ENCODE measurements around the gene SLC25A51.

SLC25A51 gene

GRCh38 chr9:37937366-37937765, 33.4 kb upstream of the SLC25A51 start:
- no peaks in the 10 kb centered on the region for H3K9me3 ChIP-seq (ENCODE audit: insufficient read depth, low read depth, low read length)
- no peaks in the 10 kb centered on the region for H3K79me2 ChIP-seq (ENCODE audit: insufficient read depth, low read length)
- no peak overlapping the region for H3K4me2 ChIP-seq (ENCODE audit: low read depth, low read length, poor library complexity, severe bottlenecking)
- no peaks in the 10 kb centered on the region for H3K9me2 ChIP-seq (replicated peaks; ENCODE audit: low read depth, low read length)
- no peaks in the 10 kb centered on the region for H3K4me1 ChIP-seq (ENCODE audit: insufficient read depth, low read length, poor library complexity, severe bottlenecking)
- no peaks in the 10 kb centered on the region for H3K27me3 ChIP-seq (ENCODE audit: insufficient read depth, low read length, poor library complexity, severe bottlenecking)
- TF ChIP-seq CTCF (conservative IDR thresholded peaks at IDR 0.05; ENCODE audit: low read length) (no peak), EZH2phosphoT487 (IDR thresholded peaks at IDR 0.05; ENCODE audit: borderline replicate concordance) (no peak)
- H4K20me1 ChIP-seq (ENCODE audit: insufficient read depth, low read length, poor library complexity, severe bottlenecking), result no peaks in the 10 kb centered on the region
- no peaks in the 10 kb centered on the region for H3K36me3 ChIP-seq (ENCODE audit: insufficient read depth, low read length)
- no peaks in the 10 kb centered on the region for H3F3A ChIP-seq (ENCODE audit: low read depth)
- H2AFZ ChIP-seq (ENCODE audit: low read length), result no peak overlapping the region
- H3K9ac ChIP-seq (ENCODE audit: low read depth, low read length, poor library complexity, severe bottlenecking), result no peak overlapping the region
- H3K4me3 ChIP-seq (ENCODE audit: low read length, poor library complexity, severe bottlenecking), result no peak overlapping the region

GRCh38 chr9:37936965-37937364, 33.0 kb upstream of the SLC25A51 start:
- Histone ChIP-seq H3K4me1 (ENCODE audit: insufficient read depth, low read length, poor library complexity, severe bottlenecking) (no peaks in the 10 kb centered on the region), H3K4me3 (ENCODE audit: low read length, poor library complexity, severe bottlenecking) (no peak overlapping the region), H4K20me1 (ENCODE audit: insufficient read depth, low read length, poor library complexity, severe bottlenecking) (no peaks in the 10 kb centered on the region), H3K36me3 (ENCODE audit: insufficient read depth, low read length) (no peaks in the 10 kb centered on the region), H3K4me2 (ENCODE audit: low read depth, low read length, poor library complexity, severe bottlenecking) (no peak overlapping the region), H3K9me3 (ENCODE audit: insufficient read depth, low read depth, low read length) (no peaks in the 10 kb centered on the region), H3K79me2 (ENCODE audit: insufficient read depth, low read length) (no peaks in the 10 kb centered on the region), H3K27me3 (ENCODE audit: insufficient read depth, low read length, poor library complexity, severe bottlenecking) (no peaks in the 10 kb centered on the region), H3F3A (ENCODE audit: low read depth) (no peaks in the 10 kb centered on the region), H3K9me2 (replicated peaks; ENCODE audit: low read depth, low read length) (no peaks in the 10 kb centered on the region), H3K9ac (ENCODE audit: low read depth, low read length, poor library complexity, severe bottlenecking) (no peak overlapping the region), H2AFZ (ENCODE audit: low read length) (no peak overlapping the region)
- TF ChIP-seq CTCF (conservative IDR thresholded peaks at IDR 0.05; ENCODE audit: low read length) (no peak), EZH2phosphoT487 (IDR thresholded peaks at IDR 0.05; ENCODE audit: borderline replicate concordance) (no peak)

- no peaks in the 10 kb centered on the region for H3F3A ChIP-seq (ENCODE audit: low read depth)
- no peak overlapping the region for H3K4me3 ChIP-seq (ENCODE audit: low read length, poor library complexity, severe bottlenecking)
- no peak overlapping the region for H2AFZ ChIP-seq (ENCODE audit: low read length)
- no peaks in the 10 kb centered on the region for H3K27me3 ChIP-seq (ENCODE audit: insufficient read depth, low read length, poor library complexity, severe bottlenecking)
- H3K4me2 ChIP-seq (ENCODE audit: low read depth, low read length, poor library complexity, severe bottlenecking), result no peak overlapping the region
- H3K79me2 ChIP-seq (ENCODE audit: insufficient read depth, low read length), result no peaks in the 10 kb centered on the region
- H3K9me3 ChIP-seq (ENCODE audit: insufficient read depth, low read depth, low read length), result no peaks in the 10 kb centered on the region
- H3K36me3 ChIP-seq (ENCODE audit: insufficient read depth, low read length), result no peaks in the 10 kb centered on the region
- no peaks in the 10 kb centered on the region for H3K9me2 ChIP-seq (replicated peaks; ENCODE audit: low read depth, low read length)
- H4K20me1 ChIP-seq (ENCODE audit: insufficient read depth, low read length, poor library complexity, severe bottlenecking), result no peaks in the 10 kb centered on the region
- H3K9ac ChIP-seq (ENCODE audit: low read depth, low read length, poor library complexity, severe bottlenecking), result no peak overlapping the region
- no peaks in the 10 kb centered on the region for H3K4me1 ChIP-seq (ENCODE audit: insufficient read depth, low read length, poor library complexity, severe bottlenecking)
- TF ChIP-seq CTCF (conservative IDR thresholded peaks at IDR 0.05; ENCODE audit: low read length), result no peak
- TF ChIP-seq EZH2phosphoT487 (IDR thresholded peaks at IDR 0.05; ENCODE audit: borderline replicate concordance), result no peak
Observed at GRCh38 chr9:37936376-37936775, 32.4 kb upstream of the SLC25A51 start.

Measured in Loucy (cell line).